HepG2 (cell line): ENCODE data around the gene MRPL14. TPM values are rescaled to one million over a fixed set of nuclear protein-coding genes. Genes with fewer than 3 reads are reported as not detected.

Experiments
- ARNT ChIP-seq: fragments of 450-650 bp; IDR thresholded peaks from 2 replicates; pipeline ENCODE4 v1.6.1; 2017
- BHLHE40 ChIP-seq: IDR thresholded peaks from 2 replicates; pipeline ENCODE4 v1.6.1; 2011; ENCODE audit warnings: low read length, improper control_type of control experiment
- DMAP1 ChIP-seq: IDR thresholded peaks from 2 replicates; pipeline ENCODE4 v1.6.1; 2016
- EEA1 ChIP-seq: sonication (generic); formaldehyde crosslinking; IDR thresholded peaks from 2 replicates; pipeline ENCODE4 v1.5.1; 2020; ENCODE audit warnings: mild to moderate bottlenecking, missing genetic modification reagents, borderline replicate concordance
- GLI4 ChIP-seq: sonication (generic); formaldehyde crosslinking; IDR thresholded peaks from 2 replicates; pipeline ENCODE4 v1.5.1; 2020; ENCODE audit warnings: missing genetic modification reagents, mild to moderate bottlenecking, moderate library complexity, borderline replicate concordance
- HNRNPUL1 ChIP-seq: fragments of 200-400 bp; formaldehyde crosslinking; IDR thresholded peaks from 2 replicates; pipeline ENCODE4 v1.6.1; 2017; ENCODE audit warnings: low read depth, mild to moderate bottlenecking, low read length, moderate library complexity
- KAT2B ChIP-seq: fragments of 150-350 bp; IDR thresholded peaks from 2 replicates; pipeline ENCODE4 v1.6.1; 2014; ENCODE audit warnings: low read depth, low read length, borderline replicate concordance
- MAF1 ChIP-seq: sonication (generic); formaldehyde crosslinking; IDR thresholded peaks from 2 replicates; pipeline ENCODE4 v1.5.0; 2020; ENCODE audit warnings: missing genetic modification reagents, borderline replicate concordance
- MATR3 ChIP-seq: sonication (generic); formaldehyde crosslinking; IDR thresholded peaks from 2 replicates; pipeline ENCODE4 v1.4.0; 2020; ENCODE audit warnings: missing genetic modification reagents
- MAZ ChIP-seq, 2 experiments: sonication (generic) in 1 of 2; formaldehyde crosslinking in 1 of 2; IDR thresholded peaks; 2 replicates each; pipeline versions ENCODE4 v1.5.0 to v1.6.1; 2012 to 2020; ENCODE audit warnings: low read depth in 2 of 2, mild to moderate bottlenecking in 2 of 2, borderline replicate concordance in 1 of 2, improper control_type of control experiment in 1 of 2, low read length in 1 of 2, missing genetic modification reagents in 1 of 2, moderate library complexity in 1 of 2
- MBNL3 ChIP-seq: fragments of 250-450 bp; sonication (Bioruptor Pico); conservative IDR thresholded peaks from 2 replicates; pipeline ENCODE4 v1.8.0; 2022; ENCODE audit warnings: mild to moderate bottlenecking, inconsistent platforms
- NPAS2 ChIP-seq: sonication (generic); formaldehyde crosslinking; IDR thresholded peaks from 2 replicates; pipeline ENCODE4 v1.8.0; 2022; ENCODE audit warnings: mild to moderate bottlenecking, missing genetic modification reagents, borderline replicate concordance
- POLR2G ChIP-seq: fragments of 200-400 bp; formaldehyde crosslinking; IDR thresholded peaks from 2 replicates; pipeline ENCODE4 v1.6.1; 2018; ENCODE audit warnings: mild to moderate bottlenecking, low read depth, low read length, moderate library complexity
- SAP130 ChIP-seq: IDR thresholded peaks from 2 replicates; pipeline ENCODE4 v1.6.1; 2016; ENCODE audit warnings: low read depth
- SNAI1 ChIP-seq: sonication (generic); formaldehyde crosslinking; IDR thresholded peaks from 2 replicates; pipeline ENCODE4 v1.5.0; 2020; ENCODE audit warnings: mild to moderate bottlenecking, missing genetic modification reagents, borderline replicate concordance
- ZFY ChIP-seq: sonication (generic); formaldehyde crosslinking; IDR thresholded peaks from 2 replicates; pipeline ENCODE4 v1.4.0; 2020; ENCODE audit warnings: missing genetic modification reagents
- ZNF354B ChIP-seq: sonication (generic); formaldehyde crosslinking; IDR thresholded peaks from 2 replicates; pipeline ENCODE4 v1.8.0; 2022; ENCODE audit warnings: mild to moderate bottlenecking, missing genetic modification reagents
- ZNF383 ChIP-seq: sonication (generic); formaldehyde crosslinking; IDR thresholded peaks from 2 replicates; pipeline ENCODE4 v1.4.0; 2020; ENCODE audit warnings: missing genetic modification reagents, mild to moderate bottlenecking, borderline replicate concordance
- ZNF441 ChIP-seq: sonication (generic); formaldehyde crosslinking; IDR thresholded peaks from 2 replicates; pipeline ENCODE4 v1.7.0; 2021; ENCODE audit warnings: missing genetic modification reagents, borderline replicate concordance
- ZNF619 ChIP-seq: sonication (generic); formaldehyde crosslinking; IDR thresholded peaks from 2 replicates; pipeline ENCODE4 v1.4.0; 2020; ENCODE audit warnings: mild to moderate bottlenecking, missing genetic modification reagents
- ZNF879 ChIP-seq: sonication (generic); formaldehyde crosslinking; IDR thresholded peaks from 2 replicates; pipeline ENCODE4 v1.8.1; 2023; ENCODE audit warnings: missing genetic modification reagents
- polyA plus RNA-seq, 8 experiments: library from polyadenylated mRNA; depleted of rRNA in 3 of 8; stranded (reverse) in 7 of 8; unstranded in 1 of 8; fragments of >200 nt; fragmentation: Illumina TruSeq in 4 of 8; extraction: Trizol in 4 of 8; gene quantifications; 2 replicates each; pipeline versions ENCODE4 v1.2.1 to v1.2.3, GENCODE V29; 2011 to 2016; ENCODE audit warnings: low read depth in 4 of 8, missing spikeins in 1 of 8, mixed read lengths in 1 of 8; ENCODE audit not compliant: insufficient read depth in 1 of 8
- total RNA-seq, 5 experiments: library from RNA; depleted of rRNA; stranded (reverse); fragments of >200 nt; fragmentation: Illumina TruSeq; extraction: Trizol; gene quantifications; 2 replicates each; pipeline ENCODE4 v1.2.3, GENCODE V29; 2016; ENCODE audit warnings: low read depth in 1 of 5
- TF ChIP-seq, protein P1 (sequence below): sonication (generic); formaldehyde crosslinking; IDR thresholded peaks from 2 replicates; pipeline ENCODE4 v1.5.1; 2020; ENCODE audit warnings: missing genetic modification reagents, mild to moderate bottlenecking, borderline replicate concordance
- TF ChIP-seq, protein P2 (sequence below): sonication (generic); formaldehyde crosslinking; IDR thresholded peaks from 2 replicates; pipeline ENCODE4 v1.8.0; 2022; ENCODE audit warnings: mild to moderate bottlenecking, missing genetic modification reagents, moderate library complexity
- TF ChIP-seq, protein P3 (sequence below): conservative IDR thresholded peaks from 2 replicates; pipeline ENCODE4 v1.6.1; 2018; ENCODE audit warnings: missing genetic modification reagents
- TF ChIP-seq, protein P4 (sequence below): IDR thresholded peaks from 2 replicates; pipeline ENCODE4 v1.6.1; 2012; ENCODE audit warnings: inconsistent platforms

The MRPL14 gene
- total and polyA plus RNA-seq, 2 of the 13 experiments (the other 11 are each of a cell fraction or from before 2014, with no cell fraction given) = 157 to 178 TPM

DNA sequence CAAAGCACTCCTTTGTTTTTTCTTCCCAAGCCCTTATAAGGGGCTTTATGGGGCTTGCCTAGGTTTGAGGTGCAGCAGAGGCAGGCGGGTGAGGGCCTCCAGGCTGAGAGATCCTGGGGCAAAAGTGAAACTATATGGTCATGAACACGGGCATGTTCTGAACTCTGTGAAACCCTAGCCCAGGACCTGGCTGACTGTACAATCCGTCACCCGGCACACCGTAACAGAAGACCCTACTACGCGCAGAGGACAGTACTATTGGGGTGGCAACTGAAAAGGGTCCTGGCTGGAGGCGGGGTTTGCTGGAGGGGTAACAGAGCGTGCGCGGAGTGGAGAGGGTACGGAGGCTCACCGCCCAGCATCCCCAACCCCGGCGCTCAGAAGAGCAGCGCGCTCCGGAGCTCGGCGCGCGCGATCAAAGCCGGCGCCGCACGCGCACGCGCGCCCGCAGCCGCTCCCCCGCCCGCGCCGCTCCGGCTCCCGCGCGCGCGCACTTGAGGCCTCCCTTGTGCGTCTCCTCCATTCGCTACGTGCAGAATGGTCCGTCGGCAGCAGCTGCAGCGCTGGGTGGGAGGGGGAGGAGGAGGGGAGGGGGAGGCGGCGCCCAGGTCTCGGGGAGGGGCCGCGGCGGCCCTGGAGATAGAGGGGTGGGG lies 54.2 kb downstream of the MRPL14 start (continued):
- no peak for TF ChIP-seq ARNT
- 0 out of 2 replicates have a peak, but pooled peaks have one; percentile 0 for TF ChIP-seq SAP130 (CRISPR knock-in tag)
- TF ChIP-seq, protein P1, sequence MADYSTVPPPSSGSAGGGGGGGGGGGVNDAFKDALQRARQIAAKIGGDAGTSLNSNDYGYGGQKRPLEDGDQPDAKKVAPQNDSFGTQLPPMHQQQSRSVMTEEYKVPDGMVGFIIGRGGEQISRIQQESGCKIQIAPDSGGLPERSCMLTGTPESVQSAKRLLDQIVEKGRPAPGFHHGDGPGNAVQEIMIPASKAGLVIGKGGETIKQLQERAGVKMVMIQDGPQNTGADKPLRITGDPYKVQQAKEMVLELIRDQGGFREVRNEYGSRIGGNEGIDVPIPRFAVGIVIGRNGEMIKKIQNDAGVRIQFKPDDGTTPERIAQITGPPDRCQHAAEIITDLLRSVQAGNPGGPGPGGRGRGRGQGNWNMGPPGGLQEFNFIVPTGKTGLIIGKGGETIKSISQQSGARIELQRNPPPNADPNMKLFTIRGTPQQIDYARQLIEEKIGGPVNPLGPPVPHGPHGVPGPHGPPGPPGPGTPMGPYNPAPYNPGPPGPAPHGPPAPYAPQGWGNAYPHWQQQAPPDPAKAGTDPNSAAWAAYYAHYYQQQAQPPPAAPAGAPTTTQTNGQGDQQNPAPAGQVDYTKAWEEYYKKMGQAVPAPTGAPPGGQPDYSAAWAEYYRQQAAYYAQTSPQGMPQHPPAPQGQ = no peak
- TF ChIP-seq BHLHE40 = peak; percentile 58
- TF ChIP-seq GLI4 (CRISPR knock-in tag) = peak; percentile 20; the same call in 1 of the 2 replicates
- TF ChIP-seq ZNF383 = no peak
- no peak for TF ChIP-seq SNAI1
- TF ChIP-seq ZNF879 (CRISPR knock-in tag) = 0 out of 2 replicates have a peak, but pooled peaks have one; percentile 60
- no peak for TF ChIP-seq KAT2B
- no peak for TF ChIP-seq MAF1
- 0 out of 2 replicates have a peak, but pooled peaks have one; percentile 9 for TF ChIP-seq DMAP1 (CRISPR knock-in tag)
- TF ChIP-seq, protein P2, sequence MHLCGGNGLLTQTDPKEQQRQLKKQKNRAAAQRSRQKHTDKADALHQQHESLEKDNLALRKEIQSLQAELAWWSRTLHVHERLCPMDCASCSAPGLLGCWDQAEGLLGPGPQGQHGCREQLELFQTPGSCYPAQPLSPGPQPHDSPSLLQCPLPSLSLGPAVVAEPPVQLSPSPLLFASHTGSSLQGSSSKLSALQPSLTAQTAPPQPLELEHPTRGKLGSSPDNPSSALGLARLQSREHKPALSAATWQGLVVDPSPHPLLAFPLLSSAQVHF (CRISPR knock-in tag) = peak; percentile 41; the same call in 1 of the 2 replicates
- TF ChIP-seq MATR3 = 0 out of 2 replicates have a peak, but pooled peaks have one; percentile 51
- TF ChIP-seq ZNF441 (CRISPR knock-in tag) = peak; percentile 73; the same call in 1 of the 2 replicates
- 0 out of 2 replicates have a peak, but pooled peaks have one; percentile 8 for TF ChIP-seq ZFY (CRISPR knock-in tag)
- TF ChIP-seq, protein P3, sequence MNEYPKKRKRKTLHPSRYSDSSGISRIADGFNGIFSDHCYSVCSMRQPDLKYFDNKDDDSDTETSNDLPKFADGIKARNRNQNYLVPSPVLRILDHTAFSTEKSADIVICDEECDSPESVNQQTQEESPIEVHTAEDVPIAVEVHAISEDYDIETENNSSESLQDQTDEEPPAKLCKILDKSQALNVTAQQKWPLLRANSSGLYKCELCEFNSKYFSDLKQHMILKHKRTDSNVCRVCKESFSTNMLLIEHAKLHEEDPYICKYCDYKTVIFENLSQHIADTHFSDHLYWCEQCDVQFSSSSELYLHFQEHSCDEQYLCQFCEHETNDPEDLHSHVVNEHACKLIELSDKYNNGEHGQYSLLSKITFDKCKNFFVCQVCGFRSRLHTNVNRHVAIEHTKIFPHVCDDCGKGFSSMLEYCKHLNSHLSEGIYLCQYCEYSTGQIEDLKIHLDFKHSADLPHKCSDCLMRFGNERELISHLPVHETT (CRISPR knock-in tag) = 0 out of 2 replicates have a peak, but pooled peaks have one; percentile 16
- TF ChIP-seq MBNL3 = no peak
- peak; percentile 73 for TF ChIP-seq MAZ (IDR thresholded peaks at IDR 0.05; ENCODE audit: borderline replicate concordance, low read depth, low read length)
- TF ChIP-seq MAZ (CRISPR knock-in tag; IDR thresholded peaks at IDR 0.05; ENCODE audit: low read depth) = 0 out of 2 replicates have a peak, but pooled peaks have one; percentile 2
- no peak for TF ChIP-seq NPAS2 (CRISPR knock-in tag)
- peak; percentile 73; the same call in 1 of the 2 replicates for TF ChIP-seq POLR2G
- TF ChIP-seq ZNF354B (CRISPR knock-in tag) = no peak
- no peak for TF ChIP-seq HNRNPUL1
- TF ChIP-seq, protein P4, sequence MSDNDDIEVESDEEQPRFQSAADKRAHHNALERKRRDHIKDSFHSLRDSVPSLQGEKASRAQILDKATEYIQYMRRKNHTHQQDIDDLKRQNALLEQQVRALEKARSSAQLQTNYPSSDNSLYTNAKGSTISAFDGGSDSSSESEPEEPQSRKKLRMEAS = no peak
- TF ChIP-seq EEA1 (CRISPR knock-in tag) = peak; percentile 69; the same call in 1 of the 2 replicates
- TF ChIP-seq ZNF619 = peak; percentile 20; the same call in 1 of the 2 replicates
